GM23248 (cell line): ENCODE results near the gene POMT2. TPM values are rescaled to one million over a fixed set of nuclear protein-coding genes. Genes with fewer than 3 reads are reported as not detected.
"Not testable (repeated sequence)": the region's sequence is repeated elsewhere in the genome, so short reads cannot be mapped to it uniquely, and the experiment has no call there.

Source experiments
- DNase-seq: peaks from one replicate; pipeline ENCODE4 v3.0.0-alpha.2; 2015
- H2AFZ ChIP-seq: fragments of 200-600 bp; sonication (generic); 2 replicates; pipeline ENCODE4 v1.6.1; 2016; ENCODE audit warnings: antibody characterized with exemption
- H3F3A ChIP-seq: fragments of 200-600 bp; sonication (generic); 2 replicates; pipeline ENCODE4 v1.6.1; 2016; ENCODE audit warnings: mild to moderate bottlenecking, antibody characterized with exemption, mixed run types; ENCODE audit not compliant: insufficient read depth
- H3K27ac ChIP-seq: fragments of 200-600 bp; sonication (generic); 2 replicates; pipeline ENCODE4 v1.5.1; 2016; ENCODE audit warnings: mild to moderate bottlenecking
- H3K27me3 ChIP-seq: fragments of 200-600 bp; sonication (generic); replicated peaks from 2 replicates; pipeline ENCODE4 v1.6.1; 2016; ENCODE audit warnings: mild to moderate bottlenecking; ENCODE audit not compliant: insufficient read depth
- H3K36me3 ChIP-seq: fragments of 200-600 bp; sonication (generic); 2 replicates; pipeline ENCODE4 v1.6.1; 2016; ENCODE audit warnings: low read depth, mild to moderate bottlenecking
- H3K4me1 ChIP-seq: fragments of 200-600 bp; sonication (generic); 2 replicates; pipeline ENCODE4 v1.6.1; 2016; ENCODE audit warnings: mild to moderate bottlenecking; ENCODE audit not compliant: insufficient read depth
- H3K4me2 ChIP-seq: fragments of 200-600 bp; sonication (generic); one replicate; pipeline ENCODE4 v1.6.1; 2016; ENCODE audit warnings: mild to moderate bottlenecking; ENCODE audit not compliant: unreplicated experiment
- H3K4me3 ChIP-seq: fragments of 200-600 bp; sonication (generic); 2 replicates; pipeline ENCODE4 v1.5.1; 2016; ENCODE audit warnings: mild to moderate bottlenecking
- H3K79me2 ChIP-seq: fragments of 200-600 bp; sonication (generic); 2 replicates; pipeline ENCODE4 v1.6.1; 2016; ENCODE audit warnings: mild to moderate bottlenecking; ENCODE audit not compliant: insufficient read depth
- H3K9ac ChIP-seq: fragments of 200-600 bp; sonication (generic); 2 replicates; pipeline ENCODE4 v1.6.1; 2016; ENCODE audit warnings: mild to moderate bottlenecking
- H3K9me2 ChIP-seq: fragments of 200-600 bp; sonication (generic); 2 replicates; pipeline ENCODE4 v1.6.1; 2016; ENCODE audit warnings: mixed run types, mild to moderate bottlenecking, moderate library complexity; ENCODE audit not compliant: insufficient read depth
- H3K9me3 ChIP-seq: fragments of 200-600 bp; sonication (generic); one replicate; pipeline ENCODE4 v1.6.1; 2017; ENCODE audit warnings: low read depth
- H4K20me1 ChIP-seq: fragments of 200-600 bp; sonication (generic); 2 replicates; pipeline ENCODE4 v1.6.0; 2016; ENCODE audit not compliant: insufficient read depth
- EZH2 ChIP-seq: fragments of 200-600 bp; sonication (generic); IDR thresholded peaks from 2 replicates; pipeline ENCODE4 v1.6.1; 2018; ENCODE audit warnings: antibody characterized with exemption, mild to moderate bottlenecking; ENCODE audit not compliant: insufficient read depth, poor library complexity, severe bottlenecking
- EZH2phosphoT487 ChIP-seq: fragments of 200-600 bp; sonication (generic); IDR thresholded peaks from 2 replicates; pipeline ENCODE4 v1.6.1; 2018; ENCODE audit warnings: antibody characterized with exemption, moderate library complexity, mild to moderate bottlenecking, low read depth; ENCODE audit not compliant: insufficient read depth
- WGBS, 2 experiments: methylation state at CpG; one replicate each; pipeline ENCODE4 v1.1.6; 2015 to 2017; ENCODE audit warnings: low lambda C conversion rate in 2 of 2, low coverage in 1 of 2; ENCODE audit errors: missing lambda C conversion rate in 2 of 2; 5-methylcytosine and 5-hydroxymethylcytosine counted together
- in situ Hi-C: fragments of 300-500 bp; cut with MboI; formaldehyde crosslinking; loops from 2 replicates; pipeline ENCODE4 v1.15.0; 2020
- polyA plus RNA-seq: library from polyadenylated mRNA; unstranded; fragments of >200 nt; fragmentation: Nextera tagmentation; extraction: Ambion mirVana; gene quantifications from 2 replicates; pipeline ENCODE4 v1.2.1, GENCODE V29; 2016
- total RNA-seq: library from RNA; depleted of rRNA; stranded (reverse); fragments of >200 nt; shearing (Covaris generic); gene quantifications from 2 replicates; pipeline ENCODE4 v1.2.3, GENCODE V29; 2014

The POMT2 gene
- total and polyA plus RNA-seq, 2 experiments from 2014 or later = 20.7 to 28.3 TPM

GRCh38 chr14:77340389-77340788 lies 19.7 kb upstream of the POMT2 start:
- TF ChIP-seq EZH2phosphoT487 = no peak
- no peak for TF ChIP-seq EZH2
- no peak overlapping the region for H3K9ac ChIP-seq
- H2AFZ ChIP-seq = no peak overlapping the region
- in situ Hi-C loops = no loop called here
- 67 to 68% methylated on average over 4 of the region's 4 CpGs for WGBS, 2 experiments
- no peak overlapping the region for H3K4me3 ChIP-seq
- H3K79me2 ChIP-seq = no peaks in the 10 kb centered on the region
- no peaks in the 10 kb centered on the region for H3K9me2 ChIP-seq
- no peaks in the 10 kb centered on the region for H3F3A ChIP-seq
- H3K27ac ChIP-seq = no peak overlapping the region
- DNase-seq = no peak
- H3K36me3 ChIP-seq = no peaks in the 10 kb centered on the region
- no peaks in the 10 kb centered on the region for H4K20me1 ChIP-seq
- peaks cover 11% of the 10 kb centered on the region for H3K4me1 ChIP-seq
- no peaks in the 10 kb centered on the region for H3K27me3 ChIP-seq
- no peak overlapping the region for H3K4me2 ChIP-seq
- H3K9me3 ChIP-seq = no peaks in the 10 kb centered on the region

- TF ChIP-seq EZH2phosphoT487 (no peak), EZH2 (no peak)
- in situ Hi-C loops = no loop called here
- peaks cover 11% of the 10 kb centered on the region for H3K4me1 ChIP-seq
- no peaks in the 10 kb centered on the region for H3F3A ChIP-seq
- peak overlapping the region; percentile 40; the same call in 1 of the 2 replicates for H2AFZ ChIP-seq
- peak overlapping the region; percentile 58 for H3K27ac ChIP-seq
- 59 to 70% methylated on average over 1 of the region's 1 CpG for WGBS, 2 experiments
- no peaks in the 10 kb centered on the region for H3K36me3 ChIP-seq
- no peaks in the 10 kb centered on the region for H3K79me2 ChIP-seq
- H3K9me2 ChIP-seq = no peaks in the 10 kb centered on the region
- peak; percentile 86 for DNase-seq
- H3K9ac ChIP-seq = peak overlapping the region; percentile 15; the same call in 1 of the 2 replicates
- H3K4me3 ChIP-seq = no peak overlapping the region
- no peaks in the 10 kb centered on the region for H4K20me1 ChIP-seq
- no peaks in the 10 kb centered on the region for H3K9me3 ChIP-seq
- peak overlapping the region; percentile 36 for H3K4me2 ChIP-seq
- no peaks in the 10 kb centered on the region for H3K27me3 ChIP-seq
These were observed 18.7 kb upstream of the POMT2 start for GRCh38 chr14:77339407-77339806.

- H3K36me3 ChIP-seq = no peaks in the 10 kb centered on the region
- TF ChIP-seq EZH2phosphoT487 = no peak
- no peak for DNase-seq
- H3K79me2 ChIP-seq = no peaks in the 10 kb centered on the region
- in situ Hi-C loops = no loop called here
- no peaks in the 10 kb centered on the region for H3K27me3 ChIP-seq
- H2AFZ ChIP-seq = no peak overlapping the region
- H3K4me1 ChIP-seq = peaks cover 11% of the 10 kb centered on the region
- no peaks in the 10 kb centered on the region for H4K20me1 ChIP-seq
- no peaks in the 10 kb centered on the region for H3F3A ChIP-seq
- no peak overlapping the region for H3K9ac ChIP-seq
- H3K27ac ChIP-seq = no peak overlapping the region
- no peak overlapping the region for H3K4me2 ChIP-seq
- no peaks in the 10 kb centered on the region for H3K9me3 ChIP-seq
- H3K4me3 ChIP-seq = no peak overlapping the region
- no peaks in the 10 kb centered on the region for H3K9me2 ChIP-seq
- WGBS, 2 experiments = 52 to 57% methylated on average over 2 of the region's 2 CpGs
These were observed 17.6 kb upstream of the POMT2 start for GRCh38 chr14:77338302-77338701.

GRCh38 chr14:77337880-77338279 lies 17.2 kb upstream of the POMT2 start:
- peaks cover 11% of the 10 kb centered on the region for H3K4me1 ChIP-seq
- H3K9ac ChIP-seq = no peak overlapping the region
- no peaks in the 10 kb centered on the region for H3K9me2 ChIP-seq
- in situ Hi-C loops = no loop called here
- no peak overlapping the region for H3K27ac ChIP-seq
- no peaks in the 10 kb centered on the region for H4K20me1 ChIP-seq
- H2AFZ ChIP-seq = no peak overlapping the region
- no peaks in the 10 kb centered on the region for H3K79me2 ChIP-seq
- 85 to 88% methylated on average over 3 of the region's 3 CpGs for WGBS, 2 experiments
- H3K27me3 ChIP-seq = no peaks in the 10 kb centered on the region
- no peaks in the 10 kb centered on the region for H3F3A ChIP-seq
- DNase-seq = no peak
- no peaks in the 10 kb centered on the region for H3K36me3 ChIP-seq
- no peak overlapping the region for H3K4me2 ChIP-seq
- H3K4me3 ChIP-seq = no peak overlapping the region
- TF ChIP-seq EZH2 (no peak), EZH2phosphoT487 (no peak)
- no peaks in the 10 kb centered on the region for H3K9me3 ChIP-seq

GRCh38 chr14:77337255-77337654 lies 16.6 kb upstream of the POMT2 start:
- H3K9ac ChIP-seq, H3K27me3 ChIP-seq, H4K20me1 ChIP-seq, in situ Hi-C loops, H3K79me2 ChIP-seq, H3K36me3 ChIP-seq, H2AFZ ChIP-seq, H3K9me2 ChIP-seq, H3K27ac ChIP-seq, DNase-seq, H3K4me3 ChIP-seq, H3K9me3 ChIP-seq, H3F3A ChIP-seq, H3K4me2 ChIP-seq: not testable (repeated sequence)
- H3K4me1 ChIP-seq = peaks cover 11% of the 10 kb centered on the region
- WGBS, 2 experiments = 96 to 99% methylated on average over 9 of the region's 9 CpGs
